Tongue (tissue), 2 donors: ENCODE measurements around the gene PXYLP1. TPM values are rescaled to one million over a fixed set of nuclear protein-coding genes. Genes with fewer than 3 reads are reported as not detected.

ENCODE experiments used
- DNase-seq: peaks from one replicate; pipeline ENCODE4 v3.0.0-alpha.2; 2015
- total RNA-seq: library from RNA; depleted of rRNA; stranded (reverse); fragments of >200 nt; gene quantifications from one replicate; pipeline ENCODE4 v1.2.3, GENCODE V29; 2014

Gene PXYLP1
- total RNA-seq, 1 donor from 2014 or later, result 20.7 TPM

DNA sequence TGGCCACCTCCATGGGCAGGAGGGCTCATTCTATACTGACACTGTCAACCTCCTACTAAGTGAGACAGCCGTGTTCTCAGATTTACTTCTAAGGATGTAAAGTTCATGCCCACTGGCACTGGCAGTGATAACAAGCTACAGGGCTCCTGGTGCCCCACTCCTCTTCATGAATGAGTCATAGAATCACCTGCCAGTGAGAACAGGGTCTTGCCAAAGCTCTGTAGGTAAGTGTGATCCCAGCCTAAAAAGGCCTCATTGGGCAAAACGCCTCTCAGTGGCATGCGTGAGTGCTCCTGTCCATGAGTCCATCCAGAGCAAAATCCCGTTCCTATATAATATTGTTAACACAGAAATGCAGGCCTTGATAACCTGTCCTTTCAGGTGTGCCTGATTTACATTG lies 17.4 kb downstream of the PXYLP1 start:
- DNase-seq, result no peak

DNA sequence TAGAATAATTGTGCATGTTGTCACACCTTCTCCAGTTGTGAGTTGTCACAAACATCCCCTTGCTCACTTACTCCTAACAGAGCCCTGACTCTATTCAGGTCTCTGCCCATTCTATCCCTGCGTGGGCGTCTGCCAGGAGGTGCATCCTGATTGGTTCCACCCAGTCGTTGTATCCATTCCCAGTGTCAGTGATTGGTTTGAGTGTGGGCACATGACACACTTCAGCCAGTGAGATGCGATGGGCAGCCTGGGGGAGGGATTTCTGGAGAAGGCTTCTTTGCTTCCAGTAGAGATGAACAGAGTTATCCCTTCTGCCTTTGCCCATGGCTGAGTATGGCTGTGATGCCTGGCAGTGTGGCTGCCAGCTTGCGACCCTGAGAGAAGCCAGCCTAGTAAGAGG lies 18.7 kb downstream of the PXYLP1 start:
- DNase-seq, result no peak

DNA sequence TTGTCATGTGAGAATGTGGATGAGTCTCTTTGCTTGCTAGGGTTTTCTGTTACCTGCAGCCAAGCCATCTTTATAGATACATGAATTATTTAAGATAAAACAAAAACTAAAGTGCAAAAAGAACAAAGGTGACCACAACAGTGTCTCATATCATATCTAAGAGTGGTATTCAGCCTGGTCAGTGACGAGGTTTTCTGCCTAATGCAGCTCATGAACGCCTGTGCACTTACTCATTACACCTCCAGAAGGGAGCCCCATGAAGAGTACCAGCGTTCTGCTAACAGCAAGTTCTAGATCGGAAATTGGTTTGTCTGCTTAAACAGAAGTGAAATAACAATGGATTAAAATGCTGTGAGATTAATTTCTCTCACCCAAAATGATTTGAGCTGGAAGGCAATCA lies 19.2 kb downstream of the PXYLP1 start:
- no peak for DNase-seq

DNA sequence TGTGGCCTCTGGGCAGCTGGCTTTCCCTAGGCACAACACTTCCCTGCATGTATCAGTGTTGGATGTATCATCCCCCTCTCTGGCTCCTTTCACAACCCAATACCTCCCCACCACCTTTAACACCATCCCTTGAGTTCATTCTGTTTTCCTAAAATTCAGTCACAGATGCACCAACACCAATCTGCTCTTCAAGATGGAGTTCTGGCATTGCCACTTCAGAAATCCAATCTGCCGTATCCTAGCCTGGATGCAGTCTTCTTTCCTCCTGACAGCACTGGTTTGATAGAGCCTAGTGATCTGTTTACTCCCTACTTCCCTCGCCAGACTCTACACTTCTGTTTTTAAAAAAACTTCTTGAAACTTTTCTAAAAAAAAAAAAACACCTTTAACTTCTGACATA lies 21.7 kb downstream of the PXYLP1 start:
- no peak for DNase-seq

DNA sequence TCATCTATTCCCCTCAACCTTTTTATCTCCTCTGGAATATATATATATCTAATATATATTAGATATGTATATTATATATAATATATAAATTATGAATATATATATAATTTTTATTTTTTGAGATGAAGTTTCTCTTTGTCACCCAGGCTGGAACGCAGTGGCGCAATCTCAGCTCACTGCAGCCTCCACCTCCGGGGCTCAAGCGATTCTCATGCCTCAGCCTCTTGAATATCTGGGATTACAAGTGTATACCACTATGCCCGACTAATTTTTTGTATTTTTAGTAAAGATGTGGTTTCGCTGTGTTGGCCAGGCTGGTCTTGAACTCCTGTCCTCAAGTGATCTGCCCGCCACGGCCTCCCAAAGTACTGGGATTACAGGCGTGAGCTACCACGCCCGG lies 22.2 kb downstream of the PXYLP1 start:
- DNase-seq, result no peak

DNA sequence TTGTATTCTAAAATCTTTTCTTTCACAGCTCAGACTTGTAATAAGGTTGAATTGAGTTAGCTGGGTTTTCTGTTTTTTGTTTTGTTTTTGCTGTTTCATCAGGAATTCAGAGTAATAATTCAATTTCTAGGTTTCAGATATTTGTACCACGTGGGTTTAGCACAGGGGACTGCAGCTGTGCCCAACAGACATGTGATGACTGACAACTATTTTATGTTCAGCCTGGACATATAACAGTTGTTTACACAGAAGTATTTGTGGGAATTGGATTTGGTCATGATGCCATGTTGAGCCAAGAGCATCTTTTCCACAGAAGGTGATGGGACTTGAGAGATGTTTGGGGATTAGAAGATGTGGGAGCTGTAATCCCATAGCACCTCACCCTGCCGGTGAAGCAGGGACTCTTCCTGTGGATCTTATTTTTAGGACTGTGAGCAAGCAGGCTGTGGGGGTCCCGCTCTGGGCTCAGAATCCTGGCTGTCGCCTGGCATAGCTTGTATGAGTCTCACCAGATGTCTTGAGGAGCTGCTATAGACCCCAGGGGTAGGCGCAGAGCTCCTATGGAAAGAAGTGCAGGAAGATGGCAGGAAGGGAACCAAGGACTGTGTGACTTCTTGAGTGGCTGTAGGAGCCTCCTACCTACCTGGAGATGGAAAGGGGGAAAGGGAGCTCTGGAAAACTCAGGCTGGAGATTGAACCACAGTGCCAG lies 23.7 kb downstream of the PXYLP1 start:
- DNase-seq, result peak; percentile 85

DNA sequence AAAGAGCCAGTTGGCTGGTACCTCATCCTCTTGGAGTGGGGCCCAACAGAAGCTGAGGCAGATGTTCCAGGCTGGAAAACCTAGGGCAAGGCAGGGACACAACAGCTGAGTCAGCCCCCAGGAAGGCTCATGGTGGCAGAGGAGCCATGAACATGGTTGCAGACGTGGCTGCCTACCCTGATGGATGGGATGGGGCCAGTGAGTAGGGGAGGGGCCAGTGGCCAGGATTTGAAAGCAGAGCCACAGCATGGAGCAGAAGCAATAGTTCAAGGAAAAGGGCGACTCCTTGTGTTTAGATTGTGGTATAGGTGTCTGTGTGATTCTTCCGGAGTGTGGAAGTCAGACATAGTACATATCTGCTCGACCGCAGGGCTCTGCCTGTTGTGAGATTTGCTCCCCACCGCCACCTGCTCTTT lies 24.2 kb downstream of the PXYLP1 start:
- peak; percentile 86 for DNase-seq

DNA sequence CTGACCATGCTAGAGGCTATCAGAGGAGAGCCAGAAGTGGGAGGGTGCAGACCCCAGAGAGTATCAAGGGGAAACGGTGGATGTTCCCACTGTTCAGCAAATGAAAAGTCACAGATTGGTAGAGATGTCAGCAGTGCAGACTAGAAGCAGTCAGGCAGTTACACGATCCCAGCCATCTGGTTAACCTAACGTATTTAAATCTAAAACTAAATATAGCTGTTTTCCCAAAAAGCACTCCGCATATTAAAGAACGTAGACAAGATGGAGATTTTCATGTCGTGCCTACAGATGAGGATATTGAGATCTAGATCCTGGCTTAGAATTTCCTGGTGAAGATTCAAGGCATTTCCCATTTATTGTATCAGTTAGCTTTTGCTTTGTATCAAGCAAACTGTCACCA lies 25.2 kb downstream of the PXYLP1 start:
- DNase-seq, result no peak

DNA sequence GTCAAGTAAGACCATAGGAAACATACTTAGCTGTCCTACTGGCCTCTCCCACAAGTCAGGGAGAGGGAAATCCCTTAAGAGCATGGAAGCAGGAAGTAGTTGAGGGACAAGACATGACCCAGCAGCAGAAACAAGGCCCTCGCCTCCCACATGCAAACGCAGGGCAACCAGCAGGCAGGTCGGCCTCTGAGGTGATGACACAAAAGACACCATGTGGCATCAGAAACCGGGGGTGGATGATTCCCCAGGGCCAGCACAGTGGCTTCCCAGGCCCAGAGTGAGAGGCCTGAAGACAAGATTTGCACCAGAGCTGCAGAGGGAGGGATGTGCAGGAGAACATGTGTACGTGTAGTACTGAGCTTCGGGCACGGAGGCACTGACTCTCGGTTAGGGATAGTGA lies 26.3 kb downstream of the PXYLP1 start:
- DNase-seq, result no peak

DNA sequence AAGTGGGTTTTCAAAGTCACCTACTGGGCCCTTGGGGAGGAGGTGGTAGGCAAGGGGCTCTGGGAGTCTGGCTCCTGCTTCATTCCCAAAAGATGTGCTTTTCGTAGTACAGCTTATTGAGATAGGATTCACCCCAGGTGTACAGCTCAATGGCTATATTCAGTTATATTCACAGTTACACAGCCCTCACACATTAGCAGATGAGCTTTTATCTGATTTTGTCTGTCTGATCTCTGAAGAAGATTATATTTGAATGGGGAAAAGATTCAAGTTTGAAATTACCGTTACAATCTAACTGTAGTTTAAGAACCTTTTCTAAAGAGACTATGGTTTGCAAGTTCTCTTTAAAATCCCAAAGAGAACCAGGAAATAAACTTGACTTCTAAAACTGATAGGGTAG lies 27.3 kb downstream of the PXYLP1 start:
- no peak for DNase-seq

DNA sequence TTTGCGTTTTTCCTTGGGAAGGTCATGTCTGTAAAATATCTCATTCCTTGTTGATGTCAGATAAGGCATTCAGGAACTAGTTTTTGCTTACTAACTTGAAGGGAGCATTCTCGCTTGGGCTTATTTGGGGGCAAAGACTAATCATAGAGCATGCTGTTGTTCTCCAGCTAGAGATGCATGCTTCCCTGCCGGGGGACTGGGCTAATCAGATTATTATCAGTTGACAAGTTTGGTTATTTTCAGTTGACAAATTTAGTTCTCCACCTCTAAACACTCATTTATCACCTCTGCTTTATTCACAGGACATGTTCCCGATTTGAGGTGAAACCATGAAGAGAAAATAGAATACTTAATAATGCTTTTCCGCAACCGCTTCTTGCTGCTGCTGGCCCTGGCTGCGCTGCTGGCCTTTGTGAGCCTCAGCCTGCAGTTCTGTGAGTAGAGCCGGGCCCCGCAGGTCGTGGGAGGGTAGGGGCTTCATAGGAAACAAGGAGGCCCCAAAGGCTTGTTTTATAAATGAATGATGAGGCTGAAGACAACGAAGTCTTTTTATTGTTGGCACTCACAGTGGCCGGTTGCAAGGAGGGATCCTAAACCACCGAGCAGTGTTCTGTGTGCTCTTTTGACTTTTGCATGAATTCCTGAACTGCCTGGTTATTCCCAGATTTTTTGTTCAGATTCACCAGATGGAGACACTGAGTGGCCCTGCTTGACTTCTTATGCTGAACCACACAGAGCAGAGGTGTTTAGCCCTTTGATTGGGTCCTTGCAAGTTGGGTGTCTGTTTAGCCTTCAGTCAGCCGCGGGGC lies 28.4 kb downstream of the PXYLP1 start:
- no peak for DNase-seq

DNA sequence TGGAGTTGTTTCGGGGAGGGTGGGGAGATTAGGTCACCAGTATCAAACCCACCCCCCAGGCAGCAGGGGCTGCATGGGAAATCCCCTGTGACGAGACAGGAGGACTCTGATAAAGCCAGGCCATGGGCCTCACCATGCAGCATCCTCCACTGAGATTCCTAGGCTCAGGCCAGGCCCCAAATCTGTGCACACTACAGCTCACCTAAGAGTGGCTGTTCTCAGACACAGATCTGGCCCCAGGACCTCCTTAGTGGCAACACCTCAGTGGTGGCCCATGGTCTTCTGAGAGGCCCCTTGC lies 29.0 kb downstream of the PXYLP1 start:
- no peak for DNase-seq

DNA sequence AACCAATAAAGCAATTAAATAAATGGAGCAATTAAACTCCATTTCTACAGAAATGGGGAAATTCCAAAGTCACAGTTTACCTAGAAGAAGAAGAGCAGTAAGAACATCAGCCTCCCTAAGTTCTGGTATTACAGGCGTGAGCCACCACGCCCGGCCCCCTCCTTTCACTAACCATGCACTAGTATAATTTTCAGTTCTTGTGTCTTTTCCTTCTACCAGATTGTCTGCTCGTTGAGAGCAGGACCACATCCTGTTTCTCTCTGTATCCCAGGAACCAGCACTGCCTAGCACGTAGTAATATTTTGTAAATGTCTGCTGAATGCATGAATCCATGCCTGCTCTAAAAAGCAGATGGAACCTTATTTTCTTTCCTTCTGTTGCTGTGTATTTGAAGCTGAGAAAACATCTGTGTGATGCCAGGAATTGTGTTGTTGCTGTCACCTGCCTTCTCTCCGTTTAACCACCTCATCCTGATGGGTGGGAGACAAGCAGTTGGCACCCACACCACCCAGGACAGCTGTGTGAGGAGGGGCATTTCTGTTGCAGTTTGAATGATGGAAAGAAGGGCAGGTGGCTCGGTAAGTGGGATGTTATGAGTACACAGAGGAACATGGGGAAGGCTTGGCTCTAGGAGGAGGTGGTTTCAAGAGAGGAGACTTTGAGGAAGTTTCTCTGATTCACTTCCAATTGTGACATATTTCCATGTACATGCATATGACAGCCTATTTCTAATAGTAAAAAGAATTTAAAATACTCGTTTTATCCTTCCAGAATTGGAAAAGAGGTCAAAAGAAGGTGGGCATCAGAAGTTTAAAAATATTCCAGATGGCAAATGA lies 30.1 kb downstream of the PXYLP1 start:
- DNase-seq, result no peak

DNA sequence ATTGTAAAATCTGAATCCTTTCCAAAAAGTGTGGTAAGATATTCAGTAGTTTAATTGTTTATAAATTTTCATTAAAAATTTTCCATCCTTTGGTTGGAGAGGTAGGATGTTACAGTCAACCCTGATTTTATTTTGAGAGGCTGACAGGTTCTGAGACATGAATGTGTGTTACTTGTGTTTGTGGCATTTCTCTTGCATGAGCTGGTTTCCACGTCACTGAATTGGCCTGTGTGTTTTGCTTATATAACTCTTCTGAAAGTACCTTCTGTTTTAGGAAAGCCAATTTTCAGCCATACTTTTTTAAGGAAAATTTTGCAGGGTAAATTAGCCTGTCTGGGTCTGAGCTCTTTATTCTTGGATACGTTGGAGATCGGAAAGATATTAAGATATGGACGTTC lies 30.7 kb downstream of the PXYLP1 start:
- DNase-seq, result peak; percentile 46

DNA sequence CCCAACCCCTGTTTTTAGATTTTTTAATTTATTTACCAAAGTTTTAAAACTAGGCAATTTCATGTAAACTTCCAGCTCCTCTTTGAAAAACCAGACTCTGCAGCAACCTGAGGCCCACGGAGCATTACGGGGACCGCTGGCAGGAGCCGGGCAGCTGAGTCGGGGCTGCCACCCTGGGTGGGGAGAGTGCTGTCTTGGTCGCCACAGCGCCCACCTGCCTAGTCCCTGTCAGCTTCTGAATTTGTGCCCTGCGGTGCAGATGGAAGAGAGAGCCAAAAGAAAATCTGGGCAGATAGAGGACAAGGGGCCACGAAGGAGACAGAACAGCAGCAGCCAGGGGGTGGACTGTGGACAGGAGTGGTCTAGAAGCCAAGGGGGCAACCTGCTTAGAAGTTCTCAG lies 34.6 kb downstream of the PXYLP1 start:
- DNase-seq, result no peak

DNA sequence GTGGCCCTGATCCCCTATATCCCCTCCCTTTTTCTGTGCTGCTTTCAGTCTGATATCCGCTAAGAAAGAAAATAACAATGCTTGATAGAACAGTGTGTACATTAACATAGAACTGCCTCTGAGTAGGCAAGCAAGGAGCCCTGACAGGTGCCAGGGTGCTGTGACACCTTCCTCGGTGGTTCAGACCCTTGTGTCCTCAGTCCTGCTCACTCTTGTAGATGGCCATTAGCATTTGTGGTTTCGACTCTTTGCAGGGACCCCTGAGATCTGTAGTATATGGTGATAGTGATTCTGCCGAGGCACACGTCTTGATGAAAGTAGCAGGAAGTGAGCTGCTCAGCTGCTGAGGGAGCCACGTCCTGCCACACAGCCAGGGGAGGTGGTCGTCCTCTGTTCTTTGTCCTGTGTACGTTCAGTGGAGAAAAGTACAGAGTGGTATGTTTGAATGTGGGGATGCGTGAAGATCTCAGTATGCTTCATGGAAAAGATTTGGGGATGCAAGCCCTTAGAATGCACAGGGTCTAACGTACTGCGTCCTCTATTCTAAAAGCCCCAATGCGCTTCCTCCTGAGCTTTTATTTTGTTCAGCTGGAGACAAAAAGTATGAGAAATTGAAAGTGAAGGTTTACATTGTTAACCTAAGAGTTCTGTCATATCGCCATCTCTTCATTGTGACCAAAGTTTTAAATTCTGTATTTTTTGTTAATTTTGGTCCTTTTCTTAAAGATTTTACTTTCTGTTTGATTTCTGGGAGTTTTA lies 35.4 kb downstream of the PXYLP1 start:
- no peak for DNase-seq

DNA sequence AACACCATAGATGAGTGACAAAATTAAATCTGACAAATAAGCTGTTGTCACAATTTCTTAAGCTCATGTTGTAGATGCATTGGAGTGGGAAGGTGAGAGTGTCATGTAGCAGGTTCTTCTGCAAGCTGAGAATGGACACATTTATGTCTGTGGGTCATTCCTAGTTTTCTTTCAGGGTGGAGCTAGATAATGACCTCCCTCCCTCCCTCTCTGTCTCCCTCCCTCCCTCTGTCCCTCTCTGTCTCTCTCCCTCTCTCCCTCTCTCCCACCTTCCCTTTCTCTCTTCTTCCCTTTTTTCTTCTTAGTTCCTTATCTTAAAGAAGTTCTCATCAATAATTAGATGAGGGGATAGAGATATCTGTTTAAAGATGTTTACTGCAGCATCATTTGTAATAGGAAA lies 36.0 kb downstream of the PXYLP1 start:
- DNase-seq, result no peak

DNA sequence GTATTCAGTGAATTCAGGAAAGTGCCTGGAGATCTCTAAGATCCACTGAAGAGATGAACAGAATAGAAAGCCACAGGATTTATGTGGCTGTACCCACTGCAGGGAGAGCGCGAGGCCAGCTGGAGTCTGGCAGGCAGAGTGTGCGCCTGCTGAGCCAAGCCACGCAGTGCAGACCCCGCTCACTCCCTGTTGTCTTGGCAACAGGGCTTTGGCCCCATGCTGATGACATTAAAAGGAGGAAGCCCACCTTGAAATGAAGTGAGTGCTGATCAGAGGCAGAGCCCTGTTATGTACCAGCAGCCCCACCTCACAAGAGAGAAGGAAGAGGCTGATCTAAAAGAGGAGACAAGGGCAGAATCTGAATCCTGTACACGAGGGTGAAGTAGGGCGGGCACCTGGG lies 36.7 kb downstream of the PXYLP1 start:
- no peak for DNase-seq

DNA sequence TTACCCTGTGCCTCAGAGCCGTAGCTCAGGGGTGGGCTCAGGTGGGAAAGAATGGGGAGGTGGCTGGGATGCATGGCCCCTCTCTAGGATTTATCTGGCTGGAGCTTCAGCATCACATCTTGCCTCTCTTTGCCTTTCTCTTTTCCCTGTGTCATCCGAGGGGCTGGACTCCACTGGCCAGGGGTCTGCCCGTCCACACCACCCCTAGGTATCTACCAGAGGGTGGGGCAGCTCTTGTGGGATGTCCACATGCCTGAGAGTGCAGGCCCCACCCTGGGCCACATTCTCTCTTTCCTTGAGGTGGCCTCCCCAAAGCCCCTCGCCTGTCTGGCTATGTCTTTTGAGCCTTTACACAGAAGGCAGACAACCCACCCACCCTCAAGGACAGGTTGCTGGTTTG lies 37.2 kb downstream of the PXYLP1 start:
- no peak for DNase-seq

DNA sequence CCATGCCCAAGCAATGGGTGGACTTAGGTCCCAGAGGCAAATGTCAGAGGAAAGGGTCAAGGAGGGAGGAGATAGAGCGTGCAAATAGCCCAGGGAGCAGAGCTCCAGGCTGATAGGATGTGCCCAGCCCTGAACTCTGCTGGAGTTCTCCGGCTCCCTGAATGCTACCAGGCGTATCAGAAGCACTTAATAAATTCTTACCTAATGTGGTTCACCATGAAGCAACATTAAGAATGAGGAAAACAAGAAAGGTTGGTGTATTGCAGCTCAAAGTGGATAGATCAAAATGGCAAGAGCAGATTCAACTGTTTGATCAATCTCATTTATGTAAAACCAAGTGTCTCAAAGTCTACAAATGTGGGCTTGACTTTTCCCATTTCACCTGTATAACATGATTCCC lies 38.3 kb downstream of the PXYLP1 start:
- no peak for DNase-seq

DNA sequence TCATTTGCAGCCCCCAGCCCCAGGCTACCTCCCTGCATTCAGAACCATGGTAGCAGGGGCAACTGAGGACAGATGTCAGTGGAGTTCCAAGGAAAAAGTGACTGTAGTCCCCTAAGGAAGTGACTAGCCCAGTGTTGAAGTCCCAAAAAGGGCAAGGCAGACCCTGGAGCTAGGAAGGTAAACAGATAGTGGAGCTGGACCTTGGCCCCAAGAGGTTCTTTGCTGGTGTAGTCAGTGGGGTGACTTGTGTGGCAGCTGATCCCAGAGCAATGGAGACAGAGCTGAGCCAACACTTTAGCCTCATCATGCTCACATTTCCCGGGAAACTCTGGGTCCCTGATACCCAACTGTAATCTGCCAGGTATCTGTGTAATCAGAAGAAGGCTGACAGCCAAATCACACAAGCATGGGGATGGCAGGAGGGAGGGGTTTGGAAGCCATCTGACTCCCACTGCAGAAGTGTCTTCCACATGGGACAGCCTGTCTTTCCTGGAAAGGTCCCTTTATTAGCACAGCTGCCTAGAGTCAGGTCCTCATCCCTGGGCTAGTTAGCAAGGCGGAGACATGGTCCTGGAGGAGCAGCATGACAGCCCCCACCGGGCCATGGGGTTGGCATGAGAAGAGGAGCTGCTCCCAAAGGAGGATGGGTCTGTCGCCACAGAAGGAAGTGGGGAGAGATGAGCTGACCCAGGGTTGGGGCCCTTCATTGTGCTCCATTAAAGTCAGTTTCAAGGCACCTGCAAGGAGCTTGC lies 39.8 kb downstream of the PXYLP1 start:
- no peak for DNase-seq
